Measurements from ENCODE around the gene ZNF615. TPM values are rescaled to one million over a fixed set of nuclear protein-coding genes. Genes with fewer than 3 reads are reported as not detected.

Gene ZNF615
- total RNA-seq, 4 donors from 2014 or later, result 7.0 to 12.8 (median 8.6) TPM

DNA sequence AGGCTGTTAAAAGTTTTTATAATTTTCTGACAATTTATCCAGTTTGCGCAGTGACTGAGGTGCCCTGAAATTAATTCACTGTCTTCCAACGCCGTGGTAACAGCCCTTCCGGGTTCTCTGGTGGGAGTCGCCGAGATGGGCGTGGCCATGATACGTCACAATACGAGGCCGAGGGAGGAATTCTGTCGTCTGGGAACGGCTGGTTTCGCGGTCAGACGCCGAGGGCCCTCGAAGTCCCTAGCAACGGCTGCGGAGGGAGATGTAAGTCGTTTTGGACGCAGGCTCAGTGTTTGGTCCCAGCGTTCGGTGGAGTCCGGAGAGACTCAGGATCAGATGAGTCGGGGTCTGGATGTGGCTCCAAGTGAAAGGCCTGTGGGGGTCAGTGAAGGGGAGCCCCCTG is 59.0 kb downstream of the ZNF615 start:
- ATAC-seq (ENCODE audit: low FRiP score) (no peak), DNase-seq (ENCODE audit: low spot score) (no peak)
- TF ChIP-seq, protein P1, sequence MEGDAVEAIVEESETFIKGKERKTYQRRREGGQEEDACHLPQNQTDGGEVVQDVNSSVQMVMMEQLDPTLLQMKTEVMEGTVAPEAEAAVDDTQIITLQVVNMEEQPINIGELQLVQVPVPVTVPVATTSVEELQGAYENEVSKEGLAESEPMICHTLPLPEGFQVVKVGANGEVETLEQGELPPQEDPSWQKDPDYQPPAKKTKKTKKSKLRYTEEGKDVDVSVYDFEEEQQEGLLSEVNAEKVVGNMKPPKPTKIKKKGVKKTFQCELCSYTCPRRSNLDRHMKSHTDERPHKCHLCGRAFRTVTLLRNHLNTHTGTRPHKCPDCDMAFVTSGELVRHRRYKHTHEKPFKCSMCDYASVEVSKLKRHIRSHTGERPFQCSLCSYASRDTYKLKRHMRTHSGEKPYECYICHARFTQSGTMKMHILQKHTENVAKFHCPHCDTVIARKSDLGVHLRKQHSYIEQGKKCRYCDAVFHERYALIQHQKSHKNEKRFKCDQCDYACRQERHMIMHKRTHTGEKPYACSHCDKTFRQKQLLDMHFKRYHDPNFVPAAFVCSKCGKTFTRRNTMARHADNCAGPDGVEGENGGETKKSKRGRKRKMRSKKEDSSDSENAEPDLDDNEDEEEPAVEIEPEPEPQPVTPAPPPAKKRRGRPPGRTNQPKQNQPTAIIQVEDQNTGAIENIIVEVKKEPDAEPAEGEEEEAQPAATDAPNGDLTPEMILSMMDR (IDR thresholded peaks at IDR 0.05), result no peak

DNA sequence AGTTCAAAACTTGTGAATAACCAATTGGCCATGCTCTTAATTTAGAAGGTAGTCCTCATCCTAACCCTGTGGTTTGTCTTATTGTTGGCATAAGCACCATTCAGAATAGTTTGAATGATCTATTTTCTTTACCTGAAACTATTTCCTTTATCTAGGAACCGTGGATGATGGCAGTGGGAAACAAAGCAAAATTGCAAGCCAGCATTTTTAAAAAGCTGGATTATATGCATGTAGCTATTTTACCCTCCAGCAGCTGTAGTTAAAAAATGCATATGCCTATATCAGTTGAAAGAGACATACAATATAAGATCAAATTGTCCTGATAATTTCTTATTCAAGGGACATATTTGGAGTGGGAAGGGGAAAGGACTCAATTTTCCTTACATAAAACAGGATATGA is 61.4 kb downstream of the ZNF615 start:
- ATAC-seq (ENCODE audit: low FRiP score), result no peak

DNA sequence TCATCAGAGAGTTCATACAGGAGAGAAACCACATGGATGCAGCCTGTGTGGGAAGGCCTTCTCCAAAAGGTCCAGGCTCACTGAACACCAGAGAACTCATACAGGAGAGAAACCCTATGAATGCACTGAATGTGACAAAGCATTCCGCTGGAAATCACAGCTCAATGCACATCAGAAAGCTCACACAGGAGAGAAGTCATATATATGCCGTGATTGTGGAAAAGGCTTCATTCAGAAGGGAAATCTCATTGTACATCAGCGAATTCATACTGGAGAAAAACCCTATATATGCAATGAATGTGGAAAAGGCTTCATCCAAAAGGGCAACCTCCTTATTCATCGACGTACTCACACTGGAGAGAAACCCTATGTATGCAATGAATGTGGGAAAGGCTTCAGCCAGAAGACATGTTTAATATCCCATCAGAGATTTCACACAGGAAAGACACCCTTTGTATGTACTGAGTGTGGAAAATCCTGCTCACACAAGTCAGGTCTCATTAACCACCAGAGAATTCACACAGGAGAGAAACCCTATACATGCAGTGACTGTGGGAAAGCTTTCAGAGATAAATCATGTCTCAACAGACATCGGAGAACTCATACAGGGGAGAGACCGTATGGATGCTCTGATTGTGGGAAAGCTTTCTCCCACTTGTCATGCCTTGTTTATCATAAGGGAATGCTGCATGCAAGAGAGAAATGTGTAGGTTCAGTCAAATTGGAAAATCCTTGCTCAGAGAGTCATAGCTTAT is 63.0 kb downstream of the ZNF615 start:
- TF ChIP-seq, protein P1 (IDR thresholded peaks at IDR 0.05), result no peak
- DNase-seq (ENCODE audit: low spot score), result no peak
- no peak for ATAC-seq (ENCODE audit: low FRiP score)

More for the DNA sequence above, 61.4 kb downstream of the ZNF615 start:
- DNase-seq (ENCODE audit: low spot score), result no peak
- TF ChIP-seq, protein P1 (IDR thresholded peaks at IDR 0.05), result no peak

Other genes starting within 250 kb of the ZNF615 start
- gene FPR2, start 247.0 kb downstream of the ZNF615 start, total RNA-seq, result 10 to 100 TPM in 1 of 4 donors, 1 to 10 TPM in 3; 3.1 to 16.2 (median 7.5) TPM
- 10 to 100 TPM; 10.2 to 50.0 (median 23.9) TPM for gene FPR3, start 213.1 kb downstream of the ZNF615 start, total RNA-seq
- 10 to 100 TPM; 10.4 to 26.6 (median 12.5) TPM for gene ZNF577, start 120.3 kb downstream of the ZNF615 start, total RNA-seq
- 10 to 100 TPM in 2 of 4 donors, 1 to 10 TPM in 2; 8.2 to 13.3 (median 10.6) TPM for gene ZNF649, start 103.2 kb downstream of the ZNF615 start, total RNA-seq
- 1 to 10 TPM; 2.7 to 9.0 (median 6.1) TPM for gene ZNF613, start 80.7 kb downstream of the ZNF615 start, total RNA-seq
- 10 to 100 TPM in 1 of 4 donors, 1 to 10 TPM in 3; 8.3 to 15.4 (median 8.7) TPM for gene ZNF350, start 21.4 kb downstream of the ZNF615 start, total RNA-seq
- gene ZNF614, start 20.2 kb upstream of the ZNF615 start, total RNA-seq, result 10 to 100 TPM in 1 of 4 donors, 1 to 10 TPM in 3; 6.8 to 12.7 (median 8.3) TPM
- gene ZNF432, start 40.6 kb upstream of the ZNF615 start, total RNA-seq, result 10 to 100 TPM in 3 of 4 donors, 1 to 10 TPM in 1; 7.3 to 15.3 (median 11.7) TPM
- gene ZNF841, start 87.6 kb upstream of the ZNF615 start, total RNA-seq, result 10 to 100 TPM; 11.2 to 32.9 (median 21.8) TPM
- gene ZNF616, start 131.7 kb upstream of the ZNF615 start, total RNA-seq, result 1 to 10 TPM; 3.0 to 7.1 (median 6.1) TPM
- 10 to 100 TPM in 1 of 4 donors, 1 to 10 TPM in 3; 5.8 to 15.1 (median 7.3) TPM for gene ZNF836, start 163.4 kb upstream of the ZNF615 start, total RNA-seq
- 100 to 1,000 TPM; 141 to 162 (median 156) TPM for gene PPP2R1A, start 181.8 kb upstream of the ZNF615 start, total RNA-seq